Ectodermal cell (in vitro differentiated cells): ENCODE results near the gene GRID2IP.
"Not testable (repeated sequence)": the region's sequence is repeated elsewhere in the genome, so short reads cannot be mapped to it uniquely, and the experiment has no call there.

Experiments
- H3K27ac ChIP-seq: 2 replicates; pipeline ENCODE4 v1.7.0; 2013; ENCODE audit warnings: mild to moderate bottlenecking, low read depth, low read length; ENCODE audit not compliant: insufficient read depth, poor library complexity, severe bottlenecking
- H3K27me3 ChIP-seq: 2 replicates; pipeline ENCODE4 v1.7.0; 2013; ENCODE audit warnings: mild to moderate bottlenecking, low read length; ENCODE audit not compliant: insufficient read depth, control insufficient read depth, poor library complexity, severe bottlenecking
- H3K36me3 ChIP-seq: one replicate; pipeline ENCODE4 v1.7.0; 2013; ENCODE audit warnings: low read length; ENCODE audit not compliant: control insufficient read depth, insufficient read depth
- H3K4me1 ChIP-seq: one replicate; pipeline ENCODE4 v1.7.0; 2013; ENCODE audit warnings: low read length; ENCODE audit not compliant: control insufficient read depth, insufficient read depth
- H3K4me3 ChIP-seq: 2 replicates; pipeline ENCODE4 v1.7.0; 2013; ENCODE audit warnings: low read depth, low read length, control low read depth; ENCODE audit not compliant: insufficient read depth
- H3K9me3 ChIP-seq: 2 replicates; pipeline ENCODE4 v1.7.0; 2013; ENCODE audit warnings: mild to moderate bottlenecking, low read length, moderate library complexity; ENCODE audit not compliant: control insufficient read depth
- whole genome bisulfite sequencing, 2 experiments: methylation state at CpG; one replicate each; pipeline ENCODE4 v1.1.7; 2013; ENCODE audit warnings: missing lambda C conversion rate in 2 of 2; 5-methylcytosine and 5-hydroxymethylcytosine counted together

Gene GRID2IP

GRCh38 chr7:6476596-6477317, 74.5 kb downstream of the GRID2IP start:
- H3K27me3 ChIP-seq, result no peaks in the 10 kb centered on the region
- no peaks in the 10 kb centered on the region for H3K9me3 ChIP-seq
- no peak overlapping the region for H3K27ac ChIP-seq
- H3K36me3 ChIP-seq, result peaks cover 10% of the 10 kb centered on the region
- WGBS, 2 experiments, result 92% methylated on average over 7 of the region's 7 CpGs
- no peak overlapping the region for H3K4me3 ChIP-seq
- no peaks in the 10 kb centered on the region for H3K4me1 ChIP-seq

- Histone ChIP-seq H3K27me3 (no peaks in the 10 kb centered on the region), H3K36me3 (peaks cover 10% of the 10 kb centered on the region), H3K9me3 (no peaks in the 10 kb centered on the region), H3K4me1 (no peaks in the 10 kb centered on the region), H3K4me3 (no peak overlapping the region), H3K27ac (no peak overlapping the region)
- 93 to 95% methylated on average over 3 of the region's 3 CpGs for WGBS, 2 experiments
Measured at GRCh38 chr7:6475433-6476186, 75.7 kb downstream of the GRID2IP start.

GRCh38 chr7:6465862-6466261, 85.4 kb downstream of the GRID2IP start:
- peaks cover 33% of the 10 kb centered on the region for H3K36me3 ChIP-seq
- H3K4me1 ChIP-seq, result no peaks in the 10 kb centered on the region
- 93 to 96% methylated on average over 8 of the region's 8 CpGs for WGBS, 2 experiments
- H3K4me3 ChIP-seq, result no peak overlapping the region
- H3K27me3 ChIP-seq, result no peaks in the 10 kb centered on the region
- H3K9me3 ChIP-seq, result no peaks in the 10 kb centered on the region
- no peak overlapping the region for H3K27ac ChIP-seq

- not testable (repeated sequence) for H3K9me3 ChIP-seq, H3K4me1 ChIP-seq, H3K27ac ChIP-seq, H3K27me3 ChIP-seq, H3K4me3 ChIP-seq
- WGBS, 2 experiments, result 88 to 89% methylated on average over 5 of the region's 5 CpGs
- peaks cover 33% of the 10 kb centered on the region for H3K36me3 ChIP-seq
Measured at GRCh38 chr7:6463609-6464008, 87.7 kb downstream of the GRID2IP start.

GRCh38 chr7:6461946-6462550, 89.2 kb downstream of the GRID2IP start:
- peaks cover 25% of the 10 kb centered on the region for H3K36me3 ChIP-seq
- 93 to 94% methylated on average over 1 to 4 of the region's 4 CpGs for whole genome bisulfite sequencing, 2 experiments
- no peaks in the 10 kb centered on the region for H3K4me1 ChIP-seq

DNA sequence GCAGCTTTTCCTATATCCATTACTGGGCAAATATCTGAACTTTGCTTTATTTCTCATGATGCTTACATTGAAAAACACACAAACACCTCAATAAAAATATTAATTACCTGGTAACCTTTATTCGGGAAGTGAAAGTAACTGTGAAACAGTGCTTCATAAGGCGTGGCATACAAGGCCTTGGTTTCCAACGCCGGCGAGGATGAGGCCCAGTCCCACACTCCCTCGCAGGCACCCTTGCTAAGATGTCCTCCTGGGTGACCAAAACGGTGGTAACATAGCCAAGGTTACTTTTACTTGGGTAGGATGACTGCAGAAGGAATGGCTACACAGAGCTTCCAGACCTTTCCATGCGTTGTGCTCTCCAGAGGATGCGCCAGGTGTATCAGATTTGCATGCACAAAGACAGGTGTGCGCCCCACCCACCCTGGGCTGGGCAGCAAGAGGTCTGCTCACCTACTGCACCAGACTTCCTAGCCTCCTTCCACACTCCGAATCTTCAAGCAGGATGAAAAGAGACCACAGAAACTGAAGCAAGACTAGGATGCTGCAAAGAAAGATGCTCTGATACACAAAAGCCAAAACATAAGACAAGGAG, 90.2 kb downstream of the GRID2IP start:
- 94 to 96% methylated on average over 11 of the region's 11 CpGs for WGBS, 2 experiments
- peaks cover 16% of the 10 kb centered on the region for H3K36me3 ChIP-seq
- no peaks in the 10 kb centered on the region for H3K9me3 ChIP-seq
- H3K4me3 ChIP-seq, result no peak overlapping the region
- no peaks in the 10 kb centered on the region for H3K27me3 ChIP-seq
- no peak overlapping the region for H3K27ac ChIP-seq
- no peaks in the 10 kb centered on the region for H3K4me1 ChIP-seq

More at GRCh38 chr7:6461946-6462550, 89.2 kb downstream of the GRID2IP start:
- Histone ChIP-seq H3K9me3 (no peaks in the 10 kb centered on the region), H3K4me3 (no peak overlapping the region), H3K27ac (no peak overlapping the region), H3K27me3 (no peaks in the 10 kb centered on the region)

GRCh38 chr7:6460303-6460702, 91.0 kb downstream of the GRID2IP start:
- Histone ChIP-seq H3K36me3 (peaks cover 8% of the 10 kb centered on the region), H3K9me3 (no peaks in the 10 kb centered on the region), H3K27ac (no peak overlapping the region), H3K4me1 (no peaks in the 10 kb centered on the region), H3K27me3 (no peaks in the 10 kb centered on the region), H3K4me3 (no peak overlapping the region)
- WGBS, 2 experiments, result 93 to 94% methylated on average over 6 of the region's 6 CpGs

- not testable (repeated sequence) for H3K4me3 ChIP-seq, H3K9me3 ChIP-seq, H3K27ac ChIP-seq, H3K4me1 ChIP-seq, H3K36me3 ChIP-seq, H3K27me3 ChIP-seq
- 94 to 98% methylated on average over 3 of the region's 3 CpGs for WGBS, 2 experiments
Measured at GRCh38 chr7:6458676-6459075, 92.6 kb downstream of the GRID2IP start.

GRCh38 chr7:6453734-6454133, 97.5 kb downstream of the GRID2IP start:
- Histone ChIP-seq H3K27ac (no peak overlapping the region), H3K36me3 (no peaks in the 10 kb centered on the region), H3K4me1 (no peaks in the 10 kb centered on the region), H3K27me3 (no peaks in the 10 kb centered on the region), H3K4me3 (no peak overlapping the region), H3K9me3 (no peaks in the 10 kb centered on the region)
- 82 to 90% methylated on average over 4 of the region's 4 CpGs for WGBS, 2 experiments

GRCh38 chr7:6451224-6451705, 100.0 kb downstream of the GRID2IP start:
- WGBS, 2 experiments, result 95 to 96% methylated on average over 6 of the region's 6 CpGs
- no peaks in the 10 kb centered on the region for H3K36me3 ChIP-seq
- no peaks in the 10 kb centered on the region for H3K4me1 ChIP-seq
- no peaks in the 10 kb centered on the region for H3K27me3 ChIP-seq
- no peak overlapping the region for H3K4me3 ChIP-seq
- H3K9me3 ChIP-seq, result no peaks in the 10 kb centered on the region
- H3K27ac ChIP-seq, result no peak overlapping the region
